Fibroblast of upper back skin (primary cell): ENCODE results near the gene OTUB1.
A peak's percentile ranks its signal among the peaks of the same experiment; 100 is the strongest.

Experiments used
- DNase-seq: peaks from one replicate; pipeline ENCODE4 v3.0.0-alpha.2; 2013

OTUB1 gene

GRCh38 chr11:64007629-64008282, 21.5 kb downstream of the OTUB1 start:
- DNase-seq, result no peak

DNA sequence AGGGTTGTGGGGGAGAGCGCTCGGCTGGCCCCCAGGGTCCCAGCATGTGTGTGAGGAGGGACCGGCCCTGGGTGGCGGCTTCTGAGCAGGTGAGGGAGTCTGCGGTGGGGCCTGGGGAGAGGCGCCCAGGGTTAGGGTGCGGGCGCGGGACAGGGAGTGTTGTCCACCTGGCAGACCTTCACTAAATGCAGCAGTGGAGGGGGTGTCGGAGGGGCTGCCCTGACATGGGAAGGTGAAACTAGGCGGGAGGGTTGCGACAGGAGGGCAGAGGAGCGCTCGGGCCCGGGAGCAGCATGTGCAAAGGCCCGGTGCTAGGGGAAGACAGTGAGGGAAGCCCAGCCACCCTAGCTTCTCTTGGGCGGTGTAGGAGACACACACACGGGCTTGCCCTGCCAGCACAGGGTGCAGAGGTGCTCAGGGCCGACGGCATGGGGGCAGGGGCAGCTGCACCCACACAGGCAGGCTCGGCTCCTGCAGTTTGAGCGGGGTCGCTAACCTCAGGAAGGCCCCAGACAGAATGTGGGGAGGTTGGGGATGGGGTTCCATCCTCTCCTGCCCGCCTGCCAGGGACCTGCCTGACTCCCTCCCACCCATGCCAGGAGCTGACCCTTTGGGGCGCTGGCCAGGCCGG, 22.2 kb downstream of the OTUB1 start:
- no peak for DNase-seq

- no peak for DNase-seq
These were observed 22.8 kb downstream of the OTUB1 start for GRCh38 chr11:64008914-64009633.

- no peak for DNase-seq
These were observed 23.5 kb downstream of the OTUB1 start for GRCh38 chr11:64009710-64010109.

DNA sequence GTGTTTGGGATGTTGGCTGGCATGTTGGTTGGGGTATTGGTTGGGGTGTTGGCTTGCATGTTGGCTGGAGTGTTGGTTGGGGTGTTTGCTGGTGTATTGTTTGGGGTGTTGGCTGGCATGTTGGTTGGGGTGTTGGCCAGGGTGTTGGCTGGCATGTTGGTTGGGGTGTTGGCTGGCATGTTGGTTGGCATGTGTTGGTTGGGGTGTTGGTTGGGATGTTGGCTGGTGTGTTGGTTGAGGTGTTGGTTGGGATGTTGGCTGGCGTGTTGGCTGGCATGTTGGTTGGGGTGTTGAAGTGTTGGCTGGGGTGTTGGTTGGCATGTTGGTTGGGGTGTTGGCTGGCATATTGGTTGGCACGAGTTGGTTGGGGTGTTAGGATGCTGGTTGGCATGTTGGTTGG, 24.5 kb downstream of the OTUB1 start:
- DNase-seq, result no peak

DNA sequence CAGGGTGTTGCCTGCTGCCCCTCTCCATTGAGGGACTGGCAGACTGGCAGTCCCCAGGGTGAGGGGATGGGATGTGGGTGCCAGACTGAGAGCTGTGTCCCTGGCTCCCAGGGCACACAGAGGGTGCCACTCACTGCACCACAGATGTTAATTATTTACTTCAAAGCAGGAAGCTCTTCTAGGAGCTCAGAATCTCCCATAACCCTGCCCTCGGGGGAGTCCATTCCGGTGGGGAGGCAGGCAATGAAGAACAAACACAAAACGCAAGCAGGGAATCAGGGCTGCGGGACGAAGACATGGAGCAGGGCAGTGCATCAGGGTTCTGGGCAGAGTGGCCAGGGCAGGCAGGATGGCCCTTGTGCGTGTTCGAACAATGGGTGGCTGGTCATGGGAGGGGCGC, 25.1 kb downstream of the OTUB1 start:
- no peak for DNase-seq

DNA sequence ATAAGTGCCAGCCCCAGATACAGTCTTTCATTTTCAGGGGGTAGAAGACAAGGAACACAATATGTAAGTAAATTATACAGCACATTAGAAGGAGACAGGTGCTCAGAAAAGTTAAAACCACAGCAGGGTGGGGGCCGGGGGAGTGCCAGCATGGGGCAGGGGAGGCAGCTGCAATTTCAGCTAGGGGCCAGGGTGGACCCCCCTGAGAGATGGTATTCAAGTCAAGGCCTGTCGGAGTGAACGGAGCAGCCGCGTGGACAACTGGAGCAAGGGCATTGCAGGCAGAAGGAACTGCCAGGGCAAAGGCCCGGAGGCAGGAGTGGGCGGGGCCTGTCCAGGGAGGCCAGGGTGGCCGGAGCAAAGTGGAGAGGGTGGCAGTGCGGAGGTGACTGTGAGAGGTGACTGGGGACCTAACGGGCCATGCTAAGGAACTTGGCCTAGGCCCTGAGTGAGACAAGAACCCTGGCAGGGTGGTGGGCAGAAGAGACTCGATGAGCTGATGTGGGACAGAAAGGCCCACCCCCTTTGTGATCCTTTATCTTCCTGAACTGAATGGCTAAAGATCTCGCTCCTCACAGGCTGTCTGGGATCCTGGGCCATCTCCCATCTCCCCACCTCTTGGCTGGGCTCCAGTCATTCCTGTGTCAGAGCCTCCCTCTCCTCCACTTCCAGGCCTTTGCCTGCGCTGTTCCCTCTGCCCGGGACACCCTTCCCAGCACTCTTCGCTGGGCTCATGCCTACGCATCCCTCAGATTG, 27.1 kb downstream of the OTUB1 start:
- no peak for DNase-seq

DNA sequence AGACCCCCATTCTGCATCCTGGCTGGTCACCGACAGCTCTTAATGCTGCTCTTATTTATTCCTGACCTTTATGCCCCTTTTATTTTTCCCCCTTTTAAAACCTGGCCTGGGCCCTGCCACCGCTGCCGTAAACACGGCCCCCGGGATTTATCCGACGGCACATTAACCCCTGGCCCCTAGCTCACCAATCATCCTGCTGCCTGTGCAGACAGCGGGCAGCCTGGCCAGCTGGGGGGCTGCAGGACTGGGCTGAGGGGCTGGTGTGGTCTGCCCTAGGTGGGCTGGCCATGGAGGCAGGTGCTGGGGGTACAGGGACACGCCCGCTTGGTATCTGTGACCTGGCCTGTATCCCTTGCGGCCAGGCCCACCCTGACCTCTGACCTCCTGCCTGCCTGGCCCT, 28.1 kb downstream of the OTUB1 start:
- DNase-seq, result no peak

DNA sequence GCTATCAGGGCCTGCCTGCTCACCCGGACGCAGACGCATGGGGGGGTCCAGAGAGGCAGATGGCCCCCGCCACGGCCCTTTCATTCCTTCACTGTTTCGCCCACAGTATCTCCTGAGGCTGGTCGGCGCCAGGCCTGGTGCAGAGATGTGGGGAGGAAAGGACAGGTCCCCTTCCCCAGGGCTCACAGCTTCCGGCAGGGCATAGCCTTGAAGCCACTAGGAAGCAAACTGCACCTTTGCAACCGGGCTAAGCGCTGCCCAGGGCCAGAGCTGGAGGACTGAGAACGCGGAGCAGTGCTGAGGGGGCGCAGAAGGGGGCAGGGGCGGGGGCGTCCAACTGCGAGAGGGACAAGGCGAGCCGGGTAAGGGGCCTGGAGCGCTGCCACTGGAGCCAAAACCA, 29.3 kb downstream of the OTUB1 start:
- no peak for DNase-seq

GRCh38 chr11:64015935-64016845, 30.0 kb downstream of the OTUB1 start:
- no peak for DNase-seq

- no peak for DNase-seq
These were observed 31.6 kb downstream of the OTUB1 start for GRCh38 chr11:64017945-64018224.

- DNase-seq, result no peak
These were observed 32.1 kb downstream of the OTUB1 start for GRCh38 chr11:64018310-64018709.

- no peak for DNase-seq
These were observed 33.1 kb downstream of the OTUB1 start for GRCh38 chr11:64019106-64020037.

DNA sequence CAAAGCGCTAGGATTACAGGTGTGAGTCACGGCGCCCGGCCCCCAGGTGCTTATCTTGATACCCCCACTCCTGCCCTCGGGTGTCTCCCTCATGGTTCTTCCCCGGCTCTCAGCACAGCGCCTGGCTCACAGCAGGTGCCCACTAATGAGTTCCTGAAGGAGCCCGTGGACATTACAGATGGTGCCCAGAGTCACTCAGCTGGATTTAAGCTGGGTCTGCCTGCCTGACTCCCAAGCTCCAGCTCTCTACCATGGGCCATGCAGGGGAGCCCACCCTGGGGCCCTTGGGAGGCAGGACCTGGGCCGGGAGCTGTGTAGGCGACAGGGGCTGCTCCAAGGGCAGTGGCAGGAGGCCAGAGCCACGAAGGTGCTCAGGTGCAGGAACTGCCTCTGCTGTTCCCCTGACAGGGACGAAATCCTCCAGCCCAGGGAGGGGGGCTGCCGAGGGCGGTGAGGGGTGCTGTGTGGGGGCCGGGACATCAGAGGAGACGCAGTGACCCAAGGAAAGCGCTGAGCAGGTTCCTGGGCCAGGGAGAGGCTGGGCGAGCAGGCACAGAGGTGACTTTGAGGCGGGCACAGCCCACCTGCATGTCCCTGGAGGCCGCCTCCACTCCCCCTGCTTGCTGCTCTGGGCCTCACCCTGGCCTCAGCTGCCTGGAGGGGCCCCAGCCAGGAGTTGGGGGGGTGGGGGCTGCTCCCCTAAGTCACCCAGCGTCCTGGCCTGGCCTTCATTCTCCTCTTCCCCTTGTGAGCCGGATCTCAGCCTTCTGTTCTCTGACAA, 34.9 kb downstream of the OTUB1 start:
- no peak for DNase-seq

GRCh38 chr11:64021757-64022093, 35.5 kb downstream of the OTUB1 start:
- DNase-seq, result no peak

DNA sequence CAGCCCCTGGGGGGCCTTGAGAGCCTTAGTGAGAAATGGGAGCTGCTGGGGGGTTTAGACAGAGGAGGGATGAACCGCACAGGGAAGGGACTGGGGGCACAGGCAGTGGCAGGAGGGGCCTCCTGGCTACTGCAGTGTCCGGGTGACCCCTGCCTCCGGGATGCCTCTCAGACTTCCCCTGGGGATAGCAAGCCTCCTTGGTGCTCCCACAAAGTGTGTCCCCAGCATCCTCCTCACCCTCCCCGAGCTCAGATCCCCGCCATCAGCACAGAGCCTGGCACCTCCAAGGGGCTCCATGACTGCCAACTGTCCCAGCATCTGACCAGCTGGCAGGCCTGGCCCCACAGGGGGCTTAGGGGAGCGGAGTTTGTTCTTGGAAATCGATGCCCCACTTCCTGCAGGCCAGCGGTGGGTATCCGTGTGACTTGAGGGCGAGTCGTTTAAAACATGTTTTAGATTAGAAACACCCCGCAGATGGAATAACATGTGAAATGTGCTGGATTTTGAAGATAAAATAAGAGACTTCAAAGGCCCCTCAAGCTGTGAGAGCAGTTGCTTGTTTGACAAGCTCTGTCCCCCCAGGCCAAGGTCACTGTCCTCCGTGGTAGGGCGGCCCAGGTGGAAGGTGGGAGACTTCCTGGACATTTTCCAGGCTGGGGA, 36.0 kb downstream of the OTUB1 start:
- no peak for DNase-seq

- no peak for DNase-seq
These were observed 37.8 kb downstream of the OTUB1 start for GRCh38 chr11:64023712-64024710.

DNA sequence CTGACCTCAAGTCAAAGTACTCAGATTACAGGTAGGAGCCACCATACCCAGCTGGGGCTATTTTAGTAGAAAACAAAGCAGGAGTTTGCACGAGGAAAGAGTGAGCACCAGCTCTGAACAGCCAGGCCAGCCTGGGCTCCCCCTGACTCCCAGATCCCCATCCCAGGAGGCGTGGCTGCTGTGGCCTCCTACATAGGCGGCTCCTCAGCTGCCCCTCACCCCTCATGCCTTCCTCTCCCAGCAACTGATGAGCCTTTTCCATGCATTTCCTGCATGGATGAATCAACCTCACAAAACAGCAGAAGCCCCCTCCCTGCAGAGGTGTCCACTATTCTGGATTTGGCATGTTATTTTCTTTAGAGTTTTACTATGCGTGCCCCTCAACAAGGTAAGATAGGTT, 39.0 kb downstream of the OTUB1 start:
- peak; percentile 32 for DNase-seq
